LNCAP (cell line): ENCODE data around the gene ERP27.

ENCODE experiments used
- CTCF ChIP-seq: fragments of 450-650 bp; IDR thresholded peaks from 2 replicates; pipeline ENCODE4 v1.5.1; 2017; ENCODE audit warnings: mild to moderate bottlenecking

The ERP27 gene

GRCh38 chr12:14935031-14935430 lies 3.3 kb downstream of the ERP27 start:
- TF ChIP-seq CTCF: no peak

- TF ChIP-seq CTCF: no peak
Observed at GRCh38 chr12:14934511-14934910, 3.8 kb downstream of the ERP27 start.

- no peak for TF ChIP-seq CTCF
Observed at GRCh38 chr12:14931791-14932560, 6.4 kb downstream of the ERP27 start.

GRCh38 chr12:14931359-14931758 lies 7.0 kb downstream of the ERP27 start:
- TF ChIP-seq CTCF: no peak

GRCh38 chr12:14930299-14930698 lies 8.0 kb downstream of the ERP27 start:
- TF ChIP-seq CTCF: no peak

GRCh38 chr12:14928931-14929330 lies 9.4 kb downstream of the ERP27 start:
- TF ChIP-seq CTCF: no peak

GRCh38 chr12:14927267-14927666 lies 11.1 kb downstream of the ERP27 start:
- no peak for TF ChIP-seq CTCF

- no peak for TF ChIP-seq CTCF
Observed at GRCh38 chr12:14924541-14924940, 13.8 kb downstream of the ERP27 start.
